SU-DHL-6 (cell line): Measurements from ENCODE around the gene PDLIM4.

ENCODE experiments used
- EZH2phosphoT487 ChIP-seq: fragments of 200-600 bp; sonication (generic), shearing (Covaris generic); conservative IDR thresholded peaks from 2 replicates; pipeline ENCODE4 v1.6.1; 2018; ENCODE audit warnings: mild to moderate bottlenecking, antibody characterized with exemption, low read length, moderate library complexity, mixed read lengths
- TF ChIP-seq, protein P1 (sequence below): fragments of 200-600 bp; sonication (generic); IDR thresholded peaks from one replicate; pipeline ENCODE4 v1.5.1; 2017; ENCODE audit warnings: antibody characterized with exemption, mild to moderate bottlenecking, low read length, moderate library complexity; ENCODE audit not compliant: insufficient read depth, poor library complexity, severe bottlenecking

DNA sequence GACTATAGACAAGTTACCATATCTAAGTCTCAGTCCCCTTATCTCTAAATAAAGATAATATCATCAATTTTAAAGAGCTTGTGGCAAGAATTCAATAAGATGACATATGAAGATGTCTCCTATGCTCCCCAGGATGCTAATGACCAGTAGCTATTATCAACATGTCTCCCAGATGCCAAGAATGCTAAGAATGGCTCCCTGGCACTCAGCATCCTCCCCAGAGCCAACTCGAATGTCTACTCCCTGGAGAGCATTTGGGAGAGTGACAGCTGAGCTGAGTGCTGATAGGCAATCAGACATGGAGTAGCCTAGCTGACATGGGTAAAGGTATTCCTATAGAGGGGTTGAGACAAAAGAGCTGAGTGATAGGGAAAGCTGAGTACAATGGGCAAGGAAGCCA lies 45.7 kb upstream of the PDLIM4 start:
- TF ChIP-seq, protein P1, sequence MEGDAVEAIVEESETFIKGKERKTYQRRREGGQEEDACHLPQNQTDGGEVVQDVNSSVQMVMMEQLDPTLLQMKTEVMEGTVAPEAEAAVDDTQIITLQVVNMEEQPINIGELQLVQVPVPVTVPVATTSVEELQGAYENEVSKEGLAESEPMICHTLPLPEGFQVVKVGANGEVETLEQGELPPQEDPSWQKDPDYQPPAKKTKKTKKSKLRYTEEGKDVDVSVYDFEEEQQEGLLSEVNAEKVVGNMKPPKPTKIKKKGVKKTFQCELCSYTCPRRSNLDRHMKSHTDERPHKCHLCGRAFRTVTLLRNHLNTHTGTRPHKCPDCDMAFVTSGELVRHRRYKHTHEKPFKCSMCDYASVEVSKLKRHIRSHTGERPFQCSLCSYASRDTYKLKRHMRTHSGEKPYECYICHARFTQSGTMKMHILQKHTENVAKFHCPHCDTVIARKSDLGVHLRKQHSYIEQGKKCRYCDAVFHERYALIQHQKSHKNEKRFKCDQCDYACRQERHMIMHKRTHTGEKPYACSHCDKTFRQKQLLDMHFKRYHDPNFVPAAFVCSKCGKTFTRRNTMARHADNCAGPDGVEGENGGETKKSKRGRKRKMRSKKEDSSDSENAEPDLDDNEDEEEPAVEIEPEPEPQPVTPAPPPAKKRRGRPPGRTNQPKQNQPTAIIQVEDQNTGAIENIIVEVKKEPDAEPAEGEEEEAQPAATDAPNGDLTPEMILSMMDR = no peak
- no peak for TF ChIP-seq EZH2phosphoT487
